Ovary (tissue), 3 donors: ENCODE results near the gene KIF5B.

ENCODE experiments used
- CTCF ChIP-seq, 3 donors: fragments of 450-650 bp in 2 of 3; fragments of 200-600 bp in 1 of 3; IDR thresholded peaks; one replicate each; pipeline versions ENCODE4 v1.5.1 to v1.8.0; 2016 to 2022; ENCODE audit warnings: antibody characterized with exemption in 3 of 3, mild to moderate bottlenecking in 1 of 3
- EP300 ChIP-seq: sonication (generic); formaldehyde crosslinking; IDR thresholded peaks from one replicate; pipeline ENCODE4 v1.6.1; 2017; ENCODE audit warnings: antibody characterized with exemption
- POLR2A ChIP-seq: fragments of 450-650 bp; IDR thresholded peaks from one replicate; pipeline ENCODE4 v1.6.1; 2017; ENCODE audit warnings: antibody characterized with exemption, mild to moderate bottlenecking, moderate library complexity
- donor health status: DM: no; HTN: no; CAD: no.

GRCh38 chr10:31962826-31963588 lies 93.2 kb downstream of the KIF5B start:
- TF ChIP-seq CTCF (IDR thresholded peaks at IDR 0.05) (no peak), POLR2A (no peak), EP300 (no peak)
